Hematopoietic multipotent progenitor cell treated with erythropoietin and hydrocortisone succinate and interleukin-3 and kit ligand, for 17 days (in vitro differentiated cells): ENCODE measurements around the gene PCDHGA5.
A peak's percentile ranks its signal among the peaks of the same experiment; 100 is the strongest.
"Not testable (repeated sequence)": the region's sequence is repeated elsewhere in the genome, so short reads cannot be mapped to it uniquely, and the experiment has no call there.

Experiments used
- DNase-seq: peaks from one replicate; pipeline ENCODE4 v3.0.0-alpha.2; 2015; ENCODE audit warnings: low spot score

PCDHGA5 gene

GRCh38 chr5:141387557-141388311, 23.8 kb downstream of the PCDHGA5 start, which contains the start of gene PCDHGB4:
PCDHGB4 (plus strand) TSS chr5:141387698; CDS start chr5:141387885, 187 bp downstream.
- DNase-seq: not testable (repeated sequence)

- DNase-seq: no peak
These were observed 24.7 kb downstream of the PCDHGA5 start for GRCh38 chr5:141388661-141389060.

GRCh38 chr5:141389153-141390042, 25.4 kb downstream of the PCDHGA5 start:
- DNase-seq: no peak

GRCh38 chr5:141392429-141393198, 28.7 kb downstream of the PCDHGA5 start, which contains the start of gene PCDHGA8:
PCDHGA8 (plus strand) TSS chr5:141392633; CDS start chr5:141392814, 181 bp downstream.
- no peak for DNase-seq

GRCh38 chr5:141393267-141393666, 29.3 kb downstream of the PCDHGA5 start:
- DNase-seq: no peak

- DNase-seq: not testable (repeated sequence)
These were observed 30.6 kb downstream of the PCDHGA5 start for GRCh38 chr5:141394401-141395187.

- not testable (repeated sequence) for DNase-seq
These were observed 34.0 kb downstream of the PCDHGA5 start, which contains the start of gene PCDHGB5 for GRCh38 chr5:141397756-141398551. PCDHGB5 (plus strand) TSS chr5:141397947; CDS start chr5:141398128, 181 bp downstream.

GRCh38 chr5:141398608-141399007, 34.6 kb downstream of the PCDHGA5 start:
- no peak for DNase-seq

- no peak for DNase-seq
These were observed 35.7 kb downstream of the PCDHGA5 start for GRCh38 chr5:141399555-141400258.

GRCh38 chr5:141402553-141403243, 38.7 kb downstream of the PCDHGA5 start, which contains the start of gene PCDHGA9:
PCDHGA9 (plus strand) TSS chr5:141402778; CDS start chr5:141402953, 175 bp downstream.
- DNase-seq: no peak

GRCh38 chr5:141403387-141403786, 39.4 kb downstream of the PCDHGA5 start:
- DNase-seq: no peak

GRCh38 chr5:141407790-141408505, 44.0 kb downstream of the PCDHGA5 start, which contains the start of gene PCDHGB6:
PCDHGB6 (plus strand) TSS chr5:141408021; CDS start chr5:141408203, 182 bp downstream.
- DNase-seq: peak; percentile 6

GRCh38 chr5:141409598-141410306, 45.8 kb downstream of the PCDHGA5 start:
- no peak for DNase-seq

- no peak for DNase-seq
These were observed 47.6 kb downstream of the PCDHGA5 start for GRCh38 chr5:141411575-141411974.

GRCh38 chr5:141412854-141413539, 49.0 kb downstream of the PCDHGA5 start, which contains the start of gene PCDHGA10:
PCDHGA10 (plus strand) TSS chr5:141412987; CDS start chr5:141413176, 189 bp downstream.
- peak; percentile 20 for DNase-seq

GRCh38 chr5:141413540-141414069, 49.6 kb downstream of the PCDHGA5 start:
- no peak for DNase-seq
